ENCODE data around the gene GADL1.

GRCh38 chr3:30691249-30691880 is 203.1 kb downstream of the GADL1 start:
- TF ChIP-seq POLR2AphosphoS5 (IDR thresholded peaks at IDR 0.05; ENCODE audit: low read depth, low read length) (no peak), REST (IDR thresholded peaks at IDR 0.05; ENCODE audit: insufficient read depth in 1 of 2, low read depth in 2 of 2, low read length in 2 of 2) (no peak), TAF1 (IDR thresholded peaks at IDR 0.05; ENCODE audit: borderline replicate concordance, insufficient read depth, low read length) (no peak), SIN3A (IDR thresholded peaks at IDR 0.05; ENCODE audit: borderline replicate concordance, insufficient read depth, low read length) (no peak)

Data from PFSK-1 (cell line).